OCI-LY7 (cell line): ENCODE data around the gene VGLL3.

Source experiments
- CTCF ChIP-seq: fragments of 200-600 bp; sonication (generic); conservative IDR thresholded peaks from 2 replicates; pipeline ENCODE4 v1.5.1; 2014; ENCODE audit warnings: mild to moderate bottlenecking, antibody characterized with exemption, low read length, moderate library complexity, mixed read lengths
- EZH2phosphoT487 ChIP-seq: fragments of 200-600 bp; sonication (generic); IDR thresholded peaks from 2 replicates; pipeline ENCODE4 v1.6.1; 2018; ENCODE audit warnings: low read depth, borderline replicate concordance, mild to moderate bottlenecking, mixed run types, antibody characterized with exemption, low read length, moderate library complexity, mixed read lengths

GRCh38 chr3:86987421-86987715 lies 3.6 kb downstream of the VGLL3 start:
- TF ChIP-seq CTCF, result no peak
- no peak for TF ChIP-seq EZH2phosphoT487
